Heart left ventricle (tissue), 16 donors: ENCODE measurements around the gene KRT26. TPM values are rescaled to one million over a fixed set of nuclear protein-coding genes. Genes with fewer than 3 reads are reported as not detected.

Source experiments
- ATAC-seq, 4 donors: fragments of 200-7000 bp; cut with Tn5 transposase; one replicate each; pipeline ENCODE4 v1.9.1; 2020 to 2022; ENCODE audit warnings: moderate library complexity in 4 of 4, mild to moderate bottlenecking in 3 of 4, moderate number of reproducible peaks in 1 of 4
- DNase-seq, 5 donors: peaks; one replicate each; pipeline ENCODE4 v3.0.0-alpha.2; 2020
- H3K27ac ChIP-seq, 12 donors: fragments of 200-600 bp; sonication (generic) in 4 of 12; one replicate each; pipeline versions ENCODE4 v1.5.0 to v1.8.0; 2016 to 2022; ENCODE audit warnings: mild to moderate bottlenecking in 2 of 12
- H3K27me3 ChIP-seq, 9 donors: fragments of 200-600 bp; sonication (generic) in 2 of 9; one replicate each; pipeline versions ENCODE4 v1.5.1 to v1.8.0; 2016 to 2022; ENCODE audit warnings: mild to moderate bottlenecking in 3 of 9
- H3K36me3 ChIP-seq, 9 donors: fragments of 200-600 bp; sonication (generic) in 2 of 9; one replicate each; pipeline versions ENCODE4 v1.5.0 to v1.8.0; 2018 to 2022; ENCODE audit warnings: mild to moderate bottlenecking in 2 of 9
- H3K4me1 ChIP-seq, 12 donors: fragments of 200-600 bp; sonication (generic) in 4 of 12; one replicate each; pipeline versions ENCODE4 v1.5.0 to v1.8.0; 2016 to 2022; ENCODE audit warnings: mild to moderate bottlenecking in 3 of 12
- H3K4me3 ChIP-seq, 12 donors: fragments of 200-600 bp; sonication (generic) in 4 of 12; one replicate each; pipeline versions ENCODE4 v1.5.0 to v1.8.0; 2017 to 2022; ENCODE audit warnings: mild to moderate bottlenecking in 9 of 12, moderate library complexity in 4 of 12
- H3K9me3 ChIP-seq, 12 donors: fragments of 200-600 bp; sonication (generic) in 4 of 12; one replicate each; pipeline versions ENCODE4 v1.5.0 to v1.8.0; 2016 to 2022; ENCODE audit warnings: mild to moderate bottlenecking in 1 of 12
- CTCF ChIP-seq, 12 donors: fragments of 200-600 bp; sonication (generic) in 4 of 12; IDR thresholded peaks; one replicate each; pipeline versions ENCODE4 v1.5.0 to v1.8.0; 2018 to 2022; ENCODE audit warnings: antibody characterized with exemption in 12 of 12, mild to moderate bottlenecking in 5 of 12
- POLR2A ChIP-seq, 2 donors: fragments of 450-650 bp; IDR thresholded peaks; one replicate each; pipeline ENCODE4 v1.6.1; 2017; ENCODE audit warnings: antibody characterized with exemption in 2 of 2, mild to moderate bottlenecking in 2 of 2, moderate library complexity in 2 of 2
- WGBS, 4 donors: extraction: QIAGEN DNeasy Blood & Tissue Kit in 2 of 4; methylation state at CpG; one replicate each; pipeline versions ENCODE4 v1.1.5 to v1.1.7; 2013 to 2018; 5-methylcytosine and 5-hydroxymethylcytosine counted together
- intact Hi-C, 10 donors: fragments of 100-400 bp; cut with DNase I; formaldehyde crosslinking; loops; one replicate each; pipeline versions ENCODE4 v1.11.1 to v1.14.2; 2022
- polyA plus RNA-seq, 2 donors: library from polyadenylated mRNA; stranded (reverse); fragments of 200-250 nt; gene quantifications; one replicate each; pipeline ENCODE4 v1.2.3, GENCODE V29; 2013
- total RNA-seq, 9 donors: library from RNA; depleted of rRNA in 2 of 9; stranded (reverse); fragments of >200 nt in 2 of 9; fragmentation: NEBNext Ultra II Directional in 3 of 9; extraction: Animal tissue kit (Norgen Biotek cat#: 25700) in 3 of 9; gene quantifications; one replicate each; pipeline versions ENCODE4 v1.1.0 to v1.2.4, GENCODE V29; 2016 to 2023
- donor health status: ischemic (EF 13 %, LVEDD 7.1; RV severe dilation, severe dysfunction).
- donor health status: healthy with polysubstance abuse.
- donor health status: DM: no; HTN: yes; CAD: no.
- donor health status: DM: no; HTN: no; CAD: no.
- donor health status: ischemic (EF 25% LVEDD 6.9; RV normal size, moderate dysfunction).
- donor health status: ischemic (EF 25% LVEDD 5.7; RV mildly dilated, moderate dysfunction).
- donor health status: healthy.
- donor health status: DM: yes; HTN: yes; CAD: no.
- donor health status: ischemic (EF 35%, LVEDD 5.7; RV mildly dilated, moderate dysfunction).
- donor health status: nonischemic (EF 11% LVEDD 7.7; RV severe dilation, severe dysfunction).
- donor health status: DM: yes; HTN: yes; CAD: no.
- donor health status: PGD.
- donor health status: ischemic (EF 29% LVEDD 5.4; RV normal size, mild dysfunction).
- donor health status: nonischemic (EF 23%, LVEDD 6.1; RV moderate dilation, normal function).

KRT26 gene
- total and polyA plus RNA-seq, 11 donors, result not detected

- H3K9me3 ChIP-seq, result no peaks in the 10 kb centered on the region
- 56 to 82% (median 68%) methylated on average over 4 of the region's 4 CpGs for WGBS, 4 donors
- no peaks in the 10 kb centered on the region for H3K36me3 ChIP-seq
- ATAC-seq (peak in 1 of 4 donors; percentile 47), DNase-seq (no peak)
- H3K27me3 ChIP-seq, result peaks cover 0 to 58% (median 17%) of the 10 kb centered on the region in 9 donors
- TF ChIP-seq POLR2A (IDR thresholded peaks at IDR 0.05) (no peak), CTCF (IDR thresholded peaks at IDR 0.05) (no peak)
- no peak overlapping the region for H3K27ac ChIP-seq
- H3K4me3 ChIP-seq, result no peak overlapping the region
- H3K4me1 ChIP-seq, result no peaks in the 10 kb centered on the region
- intact Hi-C loops, result no loop called here
Observed at GRCh38 chr17:40775945-40776344, 3.9 kb upstream of the KRT26 start.

DNA sequence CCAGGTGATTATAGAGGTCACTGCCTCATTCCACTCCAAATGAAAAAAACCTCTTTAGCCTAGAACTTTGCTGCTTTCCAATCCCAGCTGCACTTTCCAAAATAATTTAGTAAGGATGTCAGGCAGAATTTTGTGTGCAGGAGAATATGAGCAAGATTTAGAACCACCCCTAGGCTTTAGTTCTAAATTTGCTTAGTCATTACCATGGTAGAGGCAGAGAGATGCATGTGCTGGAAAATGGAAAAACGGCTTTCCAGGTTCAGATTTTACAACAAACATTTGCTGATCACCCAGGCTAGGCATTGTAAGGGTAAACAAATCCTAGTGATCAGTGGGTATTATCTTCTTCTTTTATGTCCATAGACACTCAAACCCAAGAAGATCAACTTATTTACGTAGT, 6.3 kb downstream of the KRT26 start:
- no peak for TF ChIP-seq CTCF (IDR thresholded peaks at IDR 0.05)
- TF ChIP-seq POLR2A (IDR thresholded peaks at IDR 0.05), result no peak
- peaks cover 0 to 43% (median 18%) of the 10 kb centered on the region in 12 donors for H3K9me3 ChIP-seq
- H3K4me1 ChIP-seq, result no peaks in the 10 kb centered on the region
- 77 to 85% (median 83%) methylated on average over 2 of the region's 2 CpGs for WGBS, 4 donors
- intact Hi-C loops, result no loop called here
- DNase-seq, result no peak
- no peak for ATAC-seq
- no peaks in the 10 kb centered on the region for H3K36me3 ChIP-seq
- peaks cover 0 to 8% (median 0%) of the 10 kb centered on the region in 9 donors for H3K27me3 ChIP-seq
- no peak overlapping the region for H3K27ac ChIP-seq
- no peak overlapping the region for H3K4me3 ChIP-seq

DNA sequence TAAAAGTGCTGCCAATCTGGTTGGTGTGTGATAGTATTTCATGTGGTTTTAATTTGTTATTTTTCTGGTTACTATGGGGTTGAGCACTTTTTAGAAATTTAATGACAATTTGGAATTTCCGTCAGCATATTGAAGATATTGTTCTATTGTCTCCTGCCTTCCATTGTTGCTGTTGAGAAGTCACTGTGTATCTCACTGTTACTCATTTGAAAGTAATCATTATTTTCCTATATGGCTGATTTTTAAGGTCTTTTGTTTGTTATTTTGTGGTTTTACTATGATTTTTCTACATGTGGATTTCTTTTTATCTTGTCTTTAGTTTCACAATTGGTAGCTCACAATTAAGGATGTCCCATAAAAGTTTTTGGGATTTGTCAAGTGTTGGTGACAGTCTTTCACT, 8.2 kb downstream of the KRT26 start:
- no peak for DNase-seq
- no peak for ATAC-seq
- Histone ChIP-seq H3K27ac (no peak overlapping the region), H3K9me3 (peaks cover 0 to 61% (median 34%) of the 10 kb centered on the region in 12 donors), H3K4me3 (no peak overlapping the region), H3K36me3 (no peaks in the 10 kb centered on the region), H3K27me3 (peaks cover 0 to 7% (median 0%) of the 10 kb centered on the region in 9 donors), H3K4me1 (no peaks in the 10 kb centered on the region)
- 78 to 92% (median 87%) methylated on average over 1 of the region's 1 CpG for WGBS, 4 donors
- intact Hi-C loops, result no loop called here
- TF ChIP-seq POLR2A (IDR thresholded peaks at IDR 0.05) (no peak), CTCF (IDR thresholded peaks at IDR 0.05) (no peak)

GRCh38 chr17:40760105-40761016, 11.6 kb downstream of the KRT26 start:
- no peak for ATAC-seq
- no peaks in the 10 kb centered on the region for H3K4me1 ChIP-seq
- no peaks in the 10 kb centered on the region for H3K36me3 ChIP-seq
- TF ChIP-seq CTCF (IDR thresholded peaks at IDR 0.05), result no peak
- TF ChIP-seq POLR2A (IDR thresholded peaks at IDR 0.05), result no peak
- H3K9me3 ChIP-seq, result peaks cover 0 to 81% (median 40%) of the 10 kb centered on the region in 12 donors
- H3K4me3 ChIP-seq, result no peak overlapping the region
- H3K27ac ChIP-seq, result no peak overlapping the region
- intact Hi-C loops, result no loop called here
- no peak for DNase-seq
- H3K27me3 ChIP-seq, result peaks cover 0 to 7% (median 0%) of the 10 kb centered on the region in 9 donors
- 15 to 21% (median 16%) methylated on average over 1 of the region's 1 CpG for WGBS, 4 donors
